Left ventricle myocardium inferior (tissue), 1 donor: ENCODE measurements around the gene PRR5L. TPM values are rescaled to one million over a fixed set of nuclear protein-coding genes. Genes with fewer than 3 reads are reported as not detected.

Experiments
- DNase-seq: peaks from one replicate; pipeline ENCODE4 v3.0.0-alpha.2; 2020
- H3K27ac ChIP-seq: fragments of 200-600 bp; replicated peaks from 2 replicates; pipeline ENCODE4 v1.8.0; 2021
- H3K27me3 ChIP-seq: fragments of 200-600 bp; 2 replicates; pipeline ENCODE4 v1.8.0; 2021; ENCODE audit warnings: low read depth
- H3K36me3 ChIP-seq: fragments of 200-600 bp; 2 replicates; pipeline ENCODE4 v1.8.0; 2021
- H3K4me1 ChIP-seq: fragments of 200-600 bp; 2 replicates; pipeline ENCODE4 v1.8.0; 2021
- H3K4me3 ChIP-seq: fragments of 200-600 bp; 2 replicates; pipeline ENCODE4 v1.8.0; 2021; ENCODE audit warnings: mild to moderate bottlenecking, moderate library complexity
- H3K9me3 ChIP-seq: fragments of 200-600 bp; replicated peaks from 2 replicates; pipeline ENCODE4 v1.8.0; 2021
- CTCF ChIP-seq: fragments of 200-600 bp; IDR thresholded peaks from 2 replicates; pipeline ENCODE4 v1.8.0; 2021; ENCODE audit warnings: antibody characterized with exemption, mild to moderate bottlenecking, borderline replicate concordance
- intact Hi-C: fragments of 100-400 bp; cut with micrococcal nuclease; formaldehyde crosslinking; loops from one replicate; pipeline ENCODE4 v1.11.0; 2022
- total RNA-seq: library from RNA; stranded (reverse); fragmentation: NEBNext Ultra II Directional; extraction: Animal tissue kit (Norgen Biotek cat#: 25700); gene quantifications from one replicate; pipeline ENCODE4 v1.2.1, GENCODE V29; 2021
- donor health status: DM: no; HTN: yes; CAD: no; lungs with severe emphysema.

Gene PRR5L
- total RNA-seq, 1 donor from 2014 or later: 1.3 TPM

- Histone ChIP-seq H3K9me3 (no peaks in the 10 kb centered on the region), H3K36me3 (peaks cover 84% of the 10 kb centered on the region), H3K4me1 (peaks cover 14% of the 10 kb centered on the region), H3K27ac (no peak overlapping the region), H3K4me3 (no peak overlapping the region), H3K27me3 (no peaks in the 10 kb centered on the region)
- TF ChIP-seq CTCF: peak; percentile 83
- no peak for DNase-seq
- intact Hi-C loops: no loop called here
Observed at GRCh38 chr11:36492724-36493304, 196.7 kb downstream of the PRR5L start.

GRCh38 chr11:36493332-36493731, 197.2 kb downstream of the PRR5L start:
- intact Hi-C loops: no loop called here
- Histone ChIP-seq H3K9me3 (no peaks in the 10 kb centered on the region), H3K4me3 (no peak overlapping the region)

GRCh38 chr11:36498721-36499120, 202.6 kb downstream of the PRR5L start:
- Histone ChIP-seq H3K36me3 (peaks cover 63% of the 10 kb centered on the region), H3K27me3 (no peaks in the 10 kb centered on the region), H3K27ac (no peak overlapping the region), H3K4me3 (no peak overlapping the region), H3K4me1 (peaks cover 42% of the 10 kb centered on the region), H3K9me3 (no peaks in the 10 kb centered on the region)
- TF ChIP-seq CTCF: no peak
- no peak for DNase-seq
- intact Hi-C loops: no loop called here

More at GRCh38 chr11:36493332-36493731, 197.2 kb downstream of the PRR5L start:
- H3K36me3 ChIP-seq: peaks cover 84% of the 10 kb centered on the region
- H3K27ac ChIP-seq: no peak overlapping the region
- TF ChIP-seq CTCF: no peak
- H3K4me1 ChIP-seq: peaks cover 9% of the 10 kb centered on the region
- DNase-seq: no peak
- no peaks in the 10 kb centered on the region for H3K27me3 ChIP-seq

- Histone ChIP-seq H3K36me3 (peaks cover 58% of the 10 kb centered on the region), H3K27ac (no peak overlapping the region), H3K9me3 (no peaks in the 10 kb centered on the region), H3K4me1 (peaks cover 45% of the 10 kb centered on the region), H3K27me3 (no peaks in the 10 kb centered on the region), H3K4me3 (no peak overlapping the region)
- no peak for TF ChIP-seq CTCF
- no peak for DNase-seq
- intact Hi-C loops: no loop called here
Observed at GRCh38 chr11:36499315-36499714, 203.2 kb downstream of the PRR5L start.

GRCh38 chr11:36500315-36500721, 204.2 kb downstream of the PRR5L start:
- Histone ChIP-seq H3K4me3 (no peak overlapping the region), H3K4me1 (peaks cover 53% of the 10 kb centered on the region), H3K27ac (peak overlapping the region; percentile 41), H3K9me3 (no peaks in the 10 kb centered on the region), H3K27me3 (no peaks in the 10 kb centered on the region), H3K36me3 (peaks cover 47% of the 10 kb centered on the region)
- DNase-seq: no peak
- TF ChIP-seq CTCF: no peak
- intact Hi-C loops: no loop called here
